GM12891 (cell line): ENCODE measurements around the gene VDAC1.

Experiments
- PAX5 ChIP-seq: IDR thresholded peaks from 2 replicates; pipeline ENCODE4 v1.6.1; 2011; ENCODE audit warnings: low read length, moderate library complexity, mild to moderate bottlenecking; ENCODE audit not compliant: insufficient read depth, severe bottlenecking
- POLR2A ChIP-seq: IDR thresholded peaks from 2 replicates; pipeline ENCODE4 v1.6.1; 2011; ENCODE audit warnings: low read depth, low read length, control low read depth
- POLR2AphosphoS5 ChIP-seq: IDR thresholded peaks from 2 replicates; pipeline ENCODE4 v1.6.1; 2011; ENCODE audit warnings: low read depth, low read length, control low read depth
- POU2F2 ChIP-seq: IDR thresholded peaks from 2 replicates; pipeline ENCODE4 v1.6.1; 2011; ENCODE audit warnings: low read depth, mild to moderate bottlenecking, control low read depth, low read length, moderate library complexity
- TAF1 ChIP-seq: IDR thresholded peaks from 2 replicates; pipeline ENCODE4 v1.6.1; 2011; ENCODE audit warnings: low read depth, low read length, control low read depth

- no peak for TF ChIP-seq POLR2AphosphoS5
- no peak for TF ChIP-seq POLR2A
- no peak for TF ChIP-seq PAX5
- no peak for TF ChIP-seq POU2F2
- TF ChIP-seq TAF1, result no peak
Measured at GRCh38 chr5:133981714-133982113, 23.1 kb downstream of the VDAC1 start.
